K562 (cell line): ENCODE results near the gene ACTL9. TPM values are rescaled to one million over a fixed set of nuclear protein-coding genes. Genes with fewer than 3 reads are reported as not detected.

Source experiments
- CCNT2 ChIP-seq: IDR thresholded peaks from 2 replicates; pipeline ENCODE4 v1.6.1; 2011; ENCODE audit warnings: borderline replicate concordance, low read depth, mild to moderate bottlenecking, moderate library complexity, mixed read lengths, low read length; ENCODE audit not compliant: insufficient read length; ENCODE audit errors: extremely low read depth
- ETV1 ChIP-seq: fragments of 450-650 bp; conservative IDR thresholded peaks from 2 replicates; pipeline ENCODE4 v1.6.1; 2016; ENCODE audit warnings: missing genetic modification characterization, control low read depth, low read depth, missing compliant biosample characterization
- FOXM1 ChIP-seq, 2 experiments: fragments of 450-650 bp in 1 of 2; sonication (generic) in 1 of 2; formaldehyde crosslinking in 1 of 2; IDR thresholded peaks; 2 replicates each; pipeline versions ENCODE4 v1.6.1 to v1.9.0; 2017 to 2022; ENCODE audit warnings: low read depth in 2 of 2, mild to moderate bottlenecking in 2 of 2, missing genetic modification reagents in 1 of 2, moderate library complexity in 1 of 2
- HDAC2 ChIP-seq: fragments of 450-650 bp; IDR thresholded peaks from 2 replicates; pipeline ENCODE4 v1.6.1; 2016; ENCODE audit warnings: mild to moderate bottlenecking
- KDM1A ChIP-seq, 2 experiments: fragments of 450-650 bp; IDR thresholded peaks; 2 replicates each; pipeline ENCODE4 v1.6.1; 2016; ENCODE audit warnings: mild to moderate bottlenecking in 2 of 2
- PYGO2 ChIP-seq: fragments of 450-650 bp; IDR thresholded peaks from 2 replicates; pipeline ENCODE4 v1.6.1; 2016; ENCODE audit warnings: mild to moderate bottlenecking, missing genetic modification characterization, moderate library complexity, missing compliant biosample characterization
- SMAD1 ChIP-seq: fragments of 150-350 bp; IDR thresholded peaks from 2 replicates; pipeline ENCODE4 v1.6.1; 2014; ENCODE audit warnings: low read length, low read depth; ENCODE audit not compliant: partially characterized antibody
- SMARCE1 ChIP-seq: fragments of 450-650 bp; IDR thresholded peaks from 2 replicates; pipeline ENCODE4 v1.7.1; 2016; ENCODE audit warnings: mild to moderate bottlenecking
- SNRNP70 ChIP-seq: fragments of 200-400 bp; formaldehyde crosslinking; optimal IDR thresholded peaks from 2 replicates; pipeline ENCODE3; 2017; ENCODE audit warnings: low read depth, low read length
- SP1 ChIP-seq: sonication (generic); formaldehyde crosslinking; IDR thresholded peaks from 2 replicates; pipeline ENCODE4 v1.8.1; 2022; ENCODE audit warnings: mild to moderate bottlenecking, missing genetic modification reagents
- ZNF444 ChIP-seq: fragments of 250-450 bp; sonication (Bioruptor Pico); IDR thresholded peaks from 2 replicates; pipeline ENCODE4 v1.4.0; 2020; ENCODE audit warnings: mild to moderate bottlenecking, moderate library complexity
- polyA plus RNA-seq, 8 experiments: library from polyadenylated mRNA; depleted of rRNA in 4 of 8; stranded (reverse) in 5 of 8; unstranded in 3 of 8; fragments of >200 nt; fragmentation: Nextera tagmentation in 2 of 8; fragmentation: Illumina TruSeq in 1 of 8; extraction: Ambion mirVana in 2 of 8; extraction: Trizol in 1 of 8; gene quantifications; 2 replicates each; pipeline versions ENCODE4 v1.2.1 to v1.2.3, GENCODE V29; 2011 to 2014; ENCODE audit warnings: inconsistent platforms in 1 of 8, missing spikeins in 1 of 8
- total RNA-seq, 7 experiments: library from RNA; depleted of rRNA in 6 of 7; stranded (reverse); fragments of >200 nt in 6 of 7; fragmentation: Illumina TruSeq in 2 of 7; extraction: Trizol in 2 of 7; gene quantifications; 2 replicates each; pipeline versions ENCODE4 v1.2.1 to v1.2.3, GENCODE V29; 2011 to 2021; ENCODE audit warnings: low replicate concordance in 1 of 7
- TF ChIP-seq, protein P1 (sequence below), 2 experiments: fragments of 450-650 bp; IDR thresholded peaks; 2 replicates each; pipeline ENCODE4 v1.6.1; 2018; ENCODE audit warnings: mild to moderate bottlenecking in 2 of 2, low read depth in 1 of 2; ENCODE audit not compliant: partially characterized antibody in 2 of 2

ACTL9 gene
- total and polyA plus RNA-seq, 9 of the 15 experiments (the other 6 are each of a cell fraction or from before 2014, with no cell fraction given): not detected

DNA sequence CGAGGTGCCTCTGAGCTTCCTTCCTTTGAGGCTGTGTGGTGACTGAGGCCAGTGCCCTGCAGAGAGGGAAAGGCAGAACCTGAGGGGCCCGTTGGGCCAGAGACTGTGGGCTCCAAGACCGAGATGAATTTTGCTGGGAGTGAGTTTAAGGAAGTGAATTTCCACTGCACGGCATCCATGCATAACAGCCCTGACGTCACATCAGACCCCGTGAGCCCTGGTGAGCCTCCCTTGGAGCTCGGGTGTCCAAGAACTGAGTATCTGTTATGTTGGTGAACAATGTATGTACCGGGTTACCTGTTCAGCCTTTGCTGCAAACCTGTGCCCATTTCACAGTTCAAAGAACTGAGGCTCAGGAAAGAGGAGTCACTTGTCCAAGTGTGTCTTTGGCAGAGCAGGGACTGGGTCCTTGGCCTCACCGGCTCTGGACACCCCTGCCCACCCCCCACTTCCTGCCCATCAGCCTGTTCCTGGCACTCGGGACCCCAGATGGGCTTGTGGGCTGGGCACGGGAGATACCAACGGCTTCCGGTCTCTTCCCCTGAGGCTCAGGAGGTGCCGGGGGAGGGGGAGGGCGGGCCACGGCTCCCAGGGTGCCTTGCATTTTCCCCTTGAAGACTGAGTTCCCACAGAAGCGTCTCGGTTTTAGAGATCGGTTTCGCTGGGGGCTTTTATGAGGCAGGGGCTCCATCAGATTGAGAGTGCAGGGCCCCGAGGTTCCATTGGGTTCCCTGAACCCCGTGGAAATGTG is 34.5 kb downstream of the ACTL9 start (continued):
- TF ChIP-seq KDM1A (IDR thresholded peaks at IDR 0.05) (peak in 1 of 2 experiments; percentile 69; a peak in 2 of 4 replicates), SP1 (CRISPR knock-in tag) (no peak), FOXM1 (IDR thresholded peaks at IDR 0.05; ENCODE audit: low read depth) (no peak), FOXM1 (CRISPR knock-in tag; IDR thresholded peaks at IDR 0.05; ENCODE audit: low read depth) (no peak), CCNT2 (no peak), SMAD1 (no peak), HDAC2 (0 out of 2 replicates have a peak, but pooled peaks have one; percentile 14), SMARCE1 (no peak), PYGO2 (tag) (no peak), ZNF444 (CRISPR knock-in tag) (peak; percentile 56; the same call in 1 of the 2 replicates), ETV1 (tag) (peak; percentile 37), SNRNP70 (no peak)
- TF ChIP-seq, protein P1, sequence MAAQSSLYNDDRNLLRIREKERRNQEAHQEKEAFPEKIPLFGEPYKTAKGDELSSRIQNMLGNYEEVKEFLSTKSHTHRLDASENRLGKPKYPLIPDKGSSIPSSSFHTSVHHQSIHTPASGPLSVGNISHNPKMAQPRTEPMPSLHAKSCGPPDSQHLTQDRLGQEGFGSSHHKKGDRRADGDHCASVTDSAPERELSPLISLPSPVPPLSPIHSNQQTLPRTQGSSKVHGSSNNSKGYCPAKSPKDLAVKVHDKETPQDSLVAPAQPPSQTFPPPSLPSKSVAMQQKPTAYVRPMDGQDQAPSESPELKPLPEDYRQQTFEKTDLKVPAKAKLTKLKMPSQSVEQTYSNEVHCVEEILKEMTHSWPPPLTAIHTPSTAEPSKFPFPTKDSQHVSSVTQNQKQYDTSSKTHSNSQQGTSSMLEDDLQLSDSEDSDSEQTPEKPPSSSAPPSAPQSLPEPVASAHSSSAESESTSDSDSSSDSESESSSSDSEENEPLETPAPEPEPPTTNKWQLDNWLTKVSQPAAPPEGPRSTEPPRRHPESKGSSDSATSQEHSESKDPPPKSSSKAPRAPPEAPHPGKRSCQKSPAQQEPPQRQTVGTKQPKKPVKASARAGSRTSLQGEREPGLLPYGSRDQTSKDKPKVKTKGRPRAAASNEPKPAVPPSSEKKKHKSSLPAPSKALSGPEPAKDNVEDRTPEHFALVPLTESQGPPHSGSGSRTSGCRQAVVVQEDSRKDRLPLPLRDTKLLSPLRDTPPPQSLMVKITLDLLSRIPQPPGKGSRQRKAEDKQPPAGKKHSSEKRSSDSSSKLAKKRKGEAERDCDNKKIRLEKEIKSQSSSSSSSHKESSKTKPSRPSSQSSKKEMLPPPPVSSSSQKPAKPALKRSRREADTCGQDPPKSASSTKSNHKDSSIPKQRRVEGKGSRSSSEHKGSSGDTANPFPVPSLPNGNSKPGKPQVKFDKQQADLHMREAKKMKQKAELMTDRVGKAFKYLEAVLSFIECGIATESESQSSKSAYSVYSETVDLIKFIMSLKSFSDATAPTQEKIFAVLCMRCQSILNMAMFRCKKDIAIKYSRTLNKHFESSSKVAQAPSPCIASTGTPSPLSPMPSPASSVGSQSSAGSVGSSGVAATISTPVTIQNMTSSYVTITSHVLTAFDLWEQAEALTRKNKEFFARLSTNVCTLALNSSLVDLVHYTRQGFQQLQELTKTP (IDR thresholded peaks at IDR 0.05; ENCODE audit: low read depth in 1 of 2, partially characterized antibody in 2 of 2): no peak
